Activated naive CD4-positive, alpha-beta T cell treated with anti-CD3 and anti-CD28 coated beads, Interleukin-2, amount 10 ng/mL, durations not matched to agents 7 days and 5 days (primary cell): ENCODE measurements around the gene PSD4.

Experiments
- CTCF ChIA-PET: fragments of 350-600 bp; sonication (Branson Sonifier 250); formaldehyde crosslinking; loops from one replicate; lab custom pipeline; 2021; ENCODE audit warnings: antibody characterized with exemption; lab: Charles Lee
- DNase-seq: peaks from one replicate; pipeline ENCODE4 v3.0.0-alpha.2; 2020
- H3K27ac Mint-ChIP-seq: one replicate; pipeline ENCODE4 v1.8.0; 2021; ENCODE audit warnings: mild to moderate bottlenecking, moderate library complexity, mixed read lengths
- H3K27me3 Mint-ChIP-seq: one replicate; pipeline ENCODE4 v1.8.0; 2021; ENCODE audit warnings: mild to moderate bottlenecking, mixed read lengths
- H3K36me3 Mint-ChIP-seq: one replicate; pipeline ENCODE4 v1.8.0; 2021; ENCODE audit warnings: mixed read lengths
- H3K4me1 Mint-ChIP-seq: one replicate; pipeline ENCODE4 v1.8.0; 2021; ENCODE audit warnings: mixed read lengths
- H3K4me3 Mint-ChIP-seq: one replicate; pipeline ENCODE4 v1.8.0; 2021; ENCODE audit warnings: mild to moderate bottlenecking, moderate library complexity, mixed read lengths
- H3K9me3 Mint-ChIP-seq: one replicate; pipeline ENCODE4 v1.8.0; 2021; ENCODE audit warnings: mixed read lengths

Gene PSD4

DNA sequence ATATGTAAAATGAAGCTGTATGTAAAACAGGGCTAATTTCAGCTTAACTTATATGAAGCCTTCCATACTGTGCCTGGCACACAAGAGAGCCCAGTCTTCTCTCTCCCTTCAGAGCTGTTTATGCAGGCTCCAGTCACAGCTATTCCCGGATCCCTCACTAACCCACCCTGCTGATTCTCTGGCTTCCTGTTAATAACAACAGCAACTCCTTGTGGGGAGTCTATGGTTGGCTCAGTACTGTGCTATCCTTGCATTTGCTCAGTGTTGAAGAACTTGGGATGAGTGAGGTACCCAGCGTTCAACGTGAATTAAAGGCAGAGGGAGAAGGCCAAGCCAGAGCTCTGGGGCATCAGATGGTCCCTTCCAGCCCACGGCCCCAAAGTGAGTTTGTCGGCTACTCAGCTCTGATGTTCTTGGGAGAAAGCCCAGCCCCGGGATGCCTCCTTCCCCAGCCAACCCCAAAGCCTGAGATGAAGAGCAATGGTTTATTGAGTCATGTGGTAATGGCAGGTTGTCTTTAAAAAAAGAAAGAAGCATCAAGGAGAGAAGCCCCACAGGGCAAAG is 43.2 kb downstream of the PSD4 start:
- CTCF ChIA-PET, result interaction anchor here (1.0 to 2.2 kb wide), 6 partner anchors 10 to 173 kb away, joined by 4 to 10 read pairs (median 4); no protein-coding TSS in a partner anchor
- H3K27me3 Mint-ChIP-seq, result peaks cover 47% of the 10 kb centered on the region
- H3K27ac Mint-ChIP-seq, result no peak overlapping the region
- no peak for DNase-seq
- no peaks in the 10 kb centered on the region for H3K36me3 Mint-ChIP-seq
- peaks cover 33% of the 10 kb centered on the region for H3K4me1 Mint-ChIP-seq
- no peaks in the 10 kb centered on the region for H3K9me3 Mint-ChIP-seq
- H3K4me3 Mint-ChIP-seq, result no peak overlapping the region

DNA sequence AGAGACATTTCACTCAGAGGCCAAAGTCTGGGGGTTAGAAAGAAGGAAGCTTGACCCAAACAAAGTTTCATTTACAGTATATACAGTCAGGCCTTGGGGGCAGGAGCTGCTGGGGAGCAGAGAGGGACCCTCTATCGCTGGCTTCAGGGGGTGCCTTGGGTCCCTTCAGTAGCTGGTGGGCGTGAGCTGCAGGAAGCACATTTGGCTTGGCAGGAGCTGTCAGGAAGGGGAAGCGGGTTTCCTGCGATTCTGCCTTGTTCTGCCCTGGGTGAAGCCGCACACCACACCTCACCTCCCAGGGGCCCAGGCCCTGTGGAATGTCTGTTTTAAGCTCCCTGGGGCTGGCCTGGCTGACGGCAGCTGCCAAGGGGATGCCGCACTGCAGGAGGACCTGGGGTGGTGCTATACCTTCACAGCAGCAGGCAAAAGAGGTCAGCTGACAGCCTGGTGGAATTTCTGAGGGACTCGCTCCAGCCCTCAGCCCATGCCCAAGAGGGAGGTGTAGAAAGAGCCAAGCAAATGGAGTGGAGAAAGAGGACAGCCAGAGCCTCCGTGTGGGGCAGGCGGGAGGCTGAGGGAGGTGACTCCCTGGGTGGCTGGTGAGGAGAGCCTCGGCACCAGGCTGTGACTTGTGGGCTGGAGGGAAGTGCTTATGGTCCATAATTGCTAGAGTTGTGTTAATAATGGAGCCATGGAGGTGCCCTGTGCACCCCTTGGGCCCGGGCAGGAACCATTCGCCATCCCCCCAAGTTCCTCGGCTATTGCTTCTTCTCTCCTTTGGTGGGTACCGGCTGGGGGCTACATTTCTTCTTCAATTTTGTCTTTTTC is 43.9 kb downstream of the PSD4 start:
- Mint-ChIP-seq H3K27me3 (peaks cover 40% of the 10 kb centered on the region), H3K36me3 (no peaks in the 10 kb centered on the region), H3K27ac (no peak overlapping the region), H3K4me1 (peaks cover 33% of the 10 kb centered on the region), H3K4me3 (no peak overlapping the region), H3K9me3 (no peaks in the 10 kb centered on the region)
- CTCF ChIA-PET, result interaction anchor here (1.0 to 2.2 kb wide), 5 partner anchors 11 to 172 kb away, joined by 4 to 10 read pairs (median 5); no protein-coding TSS in a partner anchor
- no peak for DNase-seq

DNA sequence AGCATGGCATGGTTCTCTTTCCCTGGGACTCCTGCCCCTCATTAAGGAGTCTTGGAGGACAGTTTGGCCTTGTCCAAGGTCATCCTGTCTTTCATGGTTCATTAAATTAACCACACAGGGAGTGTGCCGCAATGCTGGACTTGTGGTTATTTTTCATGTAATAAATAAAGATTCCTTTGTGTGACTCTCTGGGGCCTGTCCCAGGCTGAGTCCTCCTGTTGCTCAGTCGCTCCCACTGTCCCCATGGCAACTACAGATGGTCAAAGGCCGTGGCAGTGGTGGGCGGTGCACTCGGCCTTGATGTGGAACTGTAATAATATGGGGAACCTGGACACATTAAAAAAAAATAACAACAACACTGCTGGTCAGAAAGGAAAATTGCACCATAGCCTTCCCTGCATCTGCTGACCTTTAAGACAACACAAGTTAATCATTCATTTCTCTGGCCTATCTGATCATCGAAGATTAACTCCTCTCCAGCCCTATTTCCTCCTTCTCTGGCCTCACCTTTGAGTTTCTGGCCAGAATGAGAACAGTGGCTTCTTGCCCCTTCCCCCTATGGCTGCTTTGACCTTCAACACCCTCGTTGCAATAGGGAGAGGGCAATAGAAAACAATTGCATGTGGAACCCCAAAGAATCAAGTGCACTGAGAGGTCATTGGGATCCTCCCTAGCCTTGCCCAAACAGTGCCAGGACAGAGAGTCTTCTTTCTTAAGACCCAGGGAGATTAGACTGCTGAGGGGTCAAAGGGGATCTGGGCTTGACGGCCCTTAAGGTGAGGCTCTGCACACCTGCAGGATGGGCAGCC is 44.7 kb downstream of the PSD4 start:
- no peak for DNase-seq
- peaks cover 31% of the 10 kb centered on the region for H3K27me3 Mint-ChIP-seq

DNA sequence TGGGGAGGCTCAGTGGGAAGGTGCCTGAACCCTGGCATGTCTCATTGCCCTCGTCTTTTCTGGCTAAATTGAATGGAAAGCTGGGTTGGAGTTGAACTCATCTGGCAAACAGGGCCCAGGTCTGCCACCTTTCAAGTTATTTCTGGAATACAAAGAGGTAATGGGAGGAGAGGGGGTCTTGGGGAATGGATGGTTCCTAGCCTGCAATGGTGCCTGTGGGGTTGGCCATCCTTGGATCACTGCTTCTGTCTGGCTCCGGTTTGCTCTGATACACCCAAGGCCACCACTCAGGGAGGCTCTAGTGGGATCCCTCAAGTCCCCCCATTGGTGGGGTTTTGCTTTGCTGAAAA is 45.3 kb downstream of the PSD4 start:
- DNase-seq, result no peak
- H3K9me3 Mint-ChIP-seq, result no peaks in the 10 kb centered on the region
- no peak overlapping the region for H3K4me3 Mint-ChIP-seq
- H3K27me3 Mint-ChIP-seq, result peaks cover 31% of the 10 kb centered on the region
- H3K36me3 Mint-ChIP-seq, result no peaks in the 10 kb centered on the region
- H3K4me1 Mint-ChIP-seq, result peaks cover 31% of the 10 kb centered on the region
- CTCF ChIA-PET, result interaction anchor here (3.7 kb wide), 1 partner anchor 13 kb away, joined by 12 read pairs; no protein-coding TSS in a partner anchor
- no peak overlapping the region for H3K27ac Mint-ChIP-seq

More for the DNA sequence above, 44.7 kb downstream of the PSD4 start:
- Mint-ChIP-seq H3K36me3 (no peaks in the 10 kb centered on the region), H3K27ac (no peak overlapping the region), H3K9me3 (no peaks in the 10 kb centered on the region), H3K4me1 (peaks cover 33% of the 10 kb centered on the region), H3K4me3 (no peak overlapping the region)
- CTCF ChIA-PET, result interaction anchor here (1.0 to 3.7 kb wide), 2 partner anchors 14 to 138 kb away, joined by 4 to 12 read pairs; no protein-coding TSS in a partner anchor

DNA sequence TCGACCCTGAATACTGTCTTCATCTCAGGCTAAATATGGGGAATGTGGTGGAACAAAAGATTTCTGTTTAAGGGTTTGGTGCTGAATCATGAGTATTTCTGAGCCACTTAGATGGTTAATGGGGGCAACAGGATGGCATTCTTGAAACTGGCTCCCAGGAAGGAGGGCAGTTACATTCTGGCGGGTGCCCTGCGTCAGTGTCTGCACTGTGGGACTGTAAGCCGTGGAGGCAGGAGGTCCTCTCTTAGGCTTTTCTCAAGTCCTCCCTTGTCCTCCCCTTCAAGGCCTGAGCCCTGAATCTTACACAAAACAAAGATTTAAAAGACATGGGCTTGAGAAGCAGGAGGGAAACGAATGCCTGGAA is 45.7 kb downstream of the PSD4 start:
- Mint-ChIP-seq H3K4me1 (peaks cover 29% of the 10 kb centered on the region), H3K36me3 (no peaks in the 10 kb centered on the region), H3K4me3 (no peak overlapping the region), H3K27ac (no peak overlapping the region), H3K9me3 (no peaks in the 10 kb centered on the region), H3K27me3 (peaks cover 31% of the 10 kb centered on the region)
- CTCF ChIA-PET, result interaction anchor here (3.7 kb wide), 1 partner anchor 13 kb away, joined by 12 read pairs; no protein-coding TSS in a partner anchor
- no peak for DNase-seq

DNA sequence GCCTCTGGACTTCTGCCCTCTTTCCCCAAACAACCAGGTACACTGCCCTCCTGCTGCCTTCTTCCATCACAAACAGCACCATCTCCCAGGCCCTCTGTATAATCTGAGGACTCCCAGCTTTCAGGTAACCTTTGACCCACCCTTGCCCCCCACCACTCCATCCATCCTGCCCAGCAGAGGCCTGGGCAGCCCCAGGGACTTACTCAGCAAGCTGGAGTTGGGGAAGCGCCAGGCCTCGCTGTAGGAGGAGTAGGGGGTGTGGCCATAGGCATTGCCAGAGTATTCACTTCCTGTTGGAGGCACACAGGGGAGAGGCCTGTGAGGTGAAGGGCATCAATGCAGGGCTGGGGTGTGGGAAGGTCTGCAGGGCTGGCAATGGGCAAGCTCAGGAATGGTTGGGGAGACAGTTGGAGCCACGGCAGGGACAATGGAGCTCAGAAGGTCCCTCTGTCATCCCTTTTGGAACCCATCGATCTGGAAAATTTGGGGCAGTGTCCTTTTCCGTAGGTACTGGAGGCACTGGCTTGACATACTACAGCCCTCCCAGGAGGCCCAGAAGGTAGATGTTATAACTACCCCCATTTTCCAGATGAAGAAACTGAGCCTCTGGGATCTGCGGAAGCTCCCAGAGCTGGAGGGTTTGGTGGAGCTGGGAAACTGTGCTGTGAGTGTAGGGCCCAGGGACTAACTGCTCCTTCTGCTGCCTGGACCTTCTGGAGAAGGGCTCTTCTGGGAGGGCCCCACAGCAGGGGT is 46.3 kb downstream of the PSD4 start:
- Mint-ChIP-seq H3K4me3 (no peak overlapping the region), H3K36me3 (no peaks in the 10 kb centered on the region), H3K27ac (no peak overlapping the region), H3K4me1 (peaks cover 26% of the 10 kb centered on the region), H3K27me3 (peaks cover 31% of the 10 kb centered on the region), H3K9me3 (no peaks in the 10 kb centered on the region)
- CTCF ChIA-PET, result interaction anchor here (1.1 to 3.7 kb wide), 6 partner anchors 9 to 82 kb away, joined by 3 to 12 read pairs (median 5); no protein-coding TSS in a partner anchor
- no peak for DNase-seq

DNA sequence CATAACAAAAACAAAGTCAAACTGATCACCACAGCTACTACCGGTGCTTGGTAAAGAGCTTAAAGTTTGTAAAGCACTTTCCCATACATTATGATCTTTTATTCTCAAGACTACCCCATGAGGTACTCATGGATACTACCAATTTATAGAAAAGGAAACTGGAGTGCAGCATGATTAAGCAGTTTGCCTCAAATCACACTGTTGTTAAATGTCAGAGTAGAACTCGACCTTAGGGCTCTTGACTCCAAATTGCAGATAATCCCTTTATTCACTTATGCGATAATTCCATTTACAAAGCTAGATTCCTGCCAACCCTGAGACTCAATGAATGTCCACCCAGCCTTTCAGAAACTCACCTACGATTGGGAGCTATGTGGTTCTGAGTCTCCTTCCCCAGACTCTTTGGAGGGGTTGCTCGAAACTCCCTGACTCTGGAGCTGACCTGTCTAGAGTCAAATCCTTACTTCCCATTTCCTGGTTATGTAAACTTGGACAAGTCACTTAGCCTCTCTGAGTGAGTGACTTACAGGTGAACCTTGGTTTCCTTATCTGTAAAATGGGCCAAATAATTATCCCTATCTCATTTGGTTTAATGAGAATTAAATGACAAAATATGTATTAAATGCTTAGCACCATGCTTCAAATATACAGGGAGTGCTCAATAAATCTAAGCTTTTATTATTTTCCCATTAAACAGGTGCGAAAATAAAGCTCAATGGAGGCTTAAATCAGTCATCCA is 47.4 kb downstream of the PSD4 start:
- Mint-ChIP-seq H3K27ac (no peak overlapping the region), H3K4me3 (no peak overlapping the region), H3K9me3 (no peaks in the 10 kb centered on the region), H3K27me3 (peaks cover 28% of the 10 kb centered on the region), H3K4me1 (peaks cover 26% of the 10 kb centered on the region), H3K36me3 (no peaks in the 10 kb centered on the region)
- DNase-seq, result no peak
- CTCF ChIA-PET, result interaction anchor here (0.9 to 3.7 kb wide), 8 partner anchors 10 to 149 kb away, joined by 3 to 12 read pairs (median 5); no protein-coding TSS in a partner anchor

DNA sequence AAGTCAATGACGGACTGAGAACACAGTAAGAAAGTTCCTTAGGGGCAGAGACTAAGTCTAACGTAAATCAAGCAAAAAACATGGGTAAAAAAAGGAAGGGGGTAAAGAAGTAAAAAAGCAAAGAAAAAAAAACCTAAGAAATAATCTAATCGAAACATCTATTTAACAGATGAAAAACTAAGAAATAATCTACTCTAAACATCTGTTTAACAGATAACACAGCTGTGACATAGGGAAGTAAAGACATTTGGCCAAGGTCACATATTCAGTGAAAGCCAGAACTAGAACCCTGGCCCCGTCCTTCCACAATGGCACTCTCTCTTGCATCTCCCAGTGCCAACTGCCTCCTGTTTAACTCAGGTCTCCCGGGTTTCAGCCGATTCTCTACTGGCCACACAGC is 48.1 kb downstream of the PSD4 start:
- DNase-seq, result no peak
- no peak overlapping the region for H3K4me3 Mint-ChIP-seq
- no peaks in the 10 kb centered on the region for H3K36me3 Mint-ChIP-seq
- H3K27me3 Mint-ChIP-seq, result peaks cover 22% of the 10 kb centered on the region
- no peak overlapping the region for H3K27ac Mint-ChIP-seq
- H3K4me1 Mint-ChIP-seq, result peaks cover 22% of the 10 kb centered on the region
- H3K9me3 Mint-ChIP-seq, result no peaks in the 10 kb centered on the region
- CTCF ChIA-PET, result interaction anchor here (0.9 to 3.7 kb wide), 5 partner anchors 10 to 149 kb away, joined by 3 to 12 read pairs (median 6); no protein-coding TSS in a partner anchor

DNA sequence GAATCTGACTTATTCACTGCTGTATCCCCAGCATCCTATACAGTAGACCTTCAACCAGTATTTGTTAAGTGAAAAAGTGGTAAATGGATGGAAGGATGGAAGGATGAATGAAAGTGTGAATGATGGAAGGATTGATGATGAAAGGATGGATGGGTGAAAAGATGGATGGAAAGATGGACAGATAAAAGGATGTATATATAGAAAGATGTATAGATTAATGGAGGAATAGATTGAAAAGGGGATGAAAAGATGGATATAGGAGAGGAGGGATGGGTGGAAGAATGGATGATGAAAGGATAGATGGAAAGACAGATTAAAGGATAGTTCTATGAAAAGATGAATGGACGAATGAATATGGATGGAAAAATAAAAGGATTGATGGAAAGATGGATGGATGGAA is 50.0 kb downstream of the PSD4 start:
- Mint-ChIP-seq H3K4me1 (peaks cover 7% of the 10 kb centered on the region), H3K36me3 (no peaks in the 10 kb centered on the region), H3K27me3 (peaks cover 17% of the 10 kb centered on the region), H3K4me3 (no peak overlapping the region), H3K9me3 (no peaks in the 10 kb centered on the region), H3K27ac (no peak overlapping the region)
- CTCF ChIA-PET, result interaction anchor here (0.5 kb wide), 1 partner anchor 41 kb away, joined by 4 read pairs; no protein-coding TSS in a partner anchor
- no peak for DNase-seq

DNA sequence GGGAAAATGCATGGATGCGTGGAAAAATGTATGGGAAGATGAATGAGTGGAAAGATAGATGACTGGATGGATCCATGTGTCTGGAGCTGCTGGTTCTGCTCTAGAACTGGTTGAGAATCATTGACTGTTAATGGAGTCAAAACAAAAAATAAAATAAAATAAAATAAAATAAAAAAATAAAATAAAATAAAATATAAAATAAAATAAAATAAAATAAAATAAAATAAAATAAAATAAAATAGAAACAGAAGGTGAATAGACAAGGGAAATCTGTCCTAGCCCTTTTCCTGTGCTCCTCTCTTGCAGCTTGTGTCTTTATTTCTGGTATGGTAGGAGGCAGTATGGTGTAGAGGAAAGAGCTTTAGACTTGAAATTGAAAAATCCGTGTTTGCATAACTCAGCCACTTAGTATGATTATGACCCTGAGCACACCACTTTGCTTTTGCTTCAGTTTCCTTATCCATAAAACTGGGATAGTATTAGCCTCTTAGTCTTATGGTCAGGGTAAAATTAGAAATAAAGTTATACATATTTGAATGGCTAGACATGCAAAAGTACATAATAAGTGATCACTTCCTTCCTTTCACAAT is 51.0 kb downstream of the PSD4 start:
- Mint-ChIP-seq H3K36me3 (no peaks in the 10 kb centered on the region), H3K27ac (peak overlapping the region; percentile 11), H3K4me3 (no peak overlapping the region), H3K9me3 (no peaks in the 10 kb centered on the region), H3K4me1 (peaks cover 11% of the 10 kb centered on the region), H3K27me3 (peaks cover 8% of the 10 kb centered on the region)
- CTCF ChIA-PET, result interaction anchor here (0.7 kb wide), 1 partner anchor 88 kb away, joined by 3 read pairs; no protein-coding TSS in a partner anchor
- no peak for DNase-seq

DNA sequence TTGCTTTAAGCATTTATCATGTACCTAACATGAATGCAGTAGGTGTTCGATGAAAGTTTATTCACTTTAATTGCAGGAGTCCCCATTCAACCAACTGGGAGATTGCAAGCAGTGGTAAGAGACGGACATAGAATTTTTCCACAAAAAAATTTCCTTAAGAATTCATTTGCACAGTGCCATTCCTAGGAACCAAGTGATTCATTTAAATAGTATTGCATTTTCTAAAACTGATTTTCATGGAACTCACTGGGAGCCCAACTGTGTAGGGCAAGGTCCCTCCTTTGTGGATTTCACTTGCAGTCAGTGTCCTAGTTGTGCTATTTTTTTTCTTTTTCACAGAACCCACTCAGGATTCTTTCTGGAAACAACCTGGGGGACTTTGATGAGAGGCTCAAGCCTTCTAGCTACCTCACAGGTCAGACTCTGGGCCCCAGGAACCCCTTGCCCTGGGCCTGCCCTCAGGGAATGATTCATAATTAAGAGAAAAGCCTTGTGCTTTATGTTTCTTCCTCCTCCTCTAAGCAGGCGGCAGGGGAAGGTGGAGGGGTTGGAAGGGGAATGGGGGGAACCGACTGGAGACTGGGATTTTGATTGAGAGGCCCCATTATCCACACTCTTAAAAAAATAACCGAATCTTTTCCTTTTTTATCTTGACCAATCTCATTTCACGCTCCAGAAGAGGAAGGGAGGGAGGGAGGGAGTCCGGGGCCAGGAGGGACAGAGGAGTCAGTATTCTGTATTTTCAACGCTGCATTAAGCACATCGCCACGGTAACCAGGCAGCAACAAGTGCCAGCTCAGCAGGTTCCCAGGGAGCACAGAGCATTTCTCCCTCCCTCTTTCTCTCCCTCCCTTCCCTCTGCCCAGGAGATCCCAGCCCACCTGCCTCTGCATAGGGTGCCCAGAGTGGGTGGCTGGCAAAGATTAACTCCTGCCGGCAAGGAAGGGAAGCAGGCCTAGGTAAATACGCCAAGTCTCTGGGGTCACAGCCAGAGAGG is 51.8 kb downstream of the PSD4 start:
- Mint-ChIP-seq H3K4me3 (no peak overlapping the region), H3K4me1 (peaks cover 17% of the 10 kb centered on the region), H3K9me3 (no peaks in the 10 kb centered on the region), H3K27ac (peak overlapping the region; percentile 11), H3K36me3 (no peaks in the 10 kb centered on the region), H3K27me3 (peaks cover 5% of the 10 kb centered on the region)
- CTCF ChIA-PET, result interaction anchor here (1.0 kb wide), 1 partner anchor 21 kb away, joined by 4 read pairs; no protein-coding TSS in a partner anchor
- DNase-seq, result no peak
